ENCODE data around the gene METAP1D.

METAP1D gene

GRCh38 chr2:171999604-172000469 is at the start of gene METAP1D:
METAP1D (plus strand) TSS chr2:171999953; CDS start chr2:171999970, 17 bp downstream.
- TF ChIP-seq CTCF (IDR thresholded peaks at IDR 0.05; ENCODE audit: low read depth, low read length, missing control alignments), result no peak
- DNase-seq, result peak; percentile 85
- Histone ChIP-seq H3K27me3 (replicated peaks) (no peaks in the 10 kb centered on the region), H3K36me3 (replicated peaks) (no peaks in the 10 kb centered on the region), H3K27ac (peak within 1 kb of the TSS; percentile 69), H3K4me3 (ENCODE audit: low read depth, low read length) (peak within 1 kb of the TSS; percentile 99)
- in situ Hi-C loops (cut with HindIII; ENCODE audit: low pct_ligation_motif_present, low sequenced_read_pairs), result no loop called here

GRCh38 chr2:171952276-171952675 is 47.5 kb upstream of the METAP1D start:
- TF ChIP-seq CTCF (IDR thresholded peaks at IDR 0.05; ENCODE audit: low read depth, low read length, missing control alignments), result no peak
- no peak for DNase-seq
- in situ Hi-C loops (cut with HindIII; ENCODE audit: low pct_ligation_motif_present, low sequenced_read_pairs), result no loop called here
- H3K27ac ChIP-seq, result no peak overlapping the region
- H3K36me3 ChIP-seq (replicated peaks), result no peaks in the 10 kb centered on the region
- no peak overlapping the region for H3K4me3 ChIP-seq (ENCODE audit: low read depth, low read length)
- no peaks in the 10 kb centered on the region for H3K27me3 ChIP-seq (replicated peaks)

- H3K36me3 ChIP-seq (replicated peaks), result no peaks in the 10 kb centered on the region
Observed at GRCh38 chr2:171952748-171953147, 47.0 kb upstream of the METAP1D start.

GRCh38 chr2:171956135-171956825 is 43.5 kb upstream of the METAP1D start:
- H3K27ac ChIP-seq, result no peak overlapping the region
- TF ChIP-seq CTCF (IDR thresholded peaks at IDR 0.05; ENCODE audit: low read depth, low read length, missing control alignments), result no peak
- no peak overlapping the region for H3K4me3 ChIP-seq (ENCODE audit: low read depth, low read length)
- no peaks in the 10 kb centered on the region for H3K27me3 ChIP-seq (replicated peaks)
- no peaks in the 10 kb centered on the region for H3K36me3 ChIP-seq (replicated peaks)
- DNase-seq, result no peak
- in situ Hi-C loops (cut with HindIII; ENCODE audit: low pct_ligation_motif_present, low sequenced_read_pairs), result no loop called here

More at GRCh38 chr2:171952748-171953147, 47.0 kb upstream of the METAP1D start:
- no peak for TF ChIP-seq CTCF (IDR thresholded peaks at IDR 0.05; ENCODE audit: low read depth, low read length, missing control alignments)
- Histone ChIP-seq H3K4me3 (ENCODE audit: low read depth, low read length) (no peak overlapping the region), H3K27ac (no peak overlapping the region), H3K27me3 (replicated peaks) (no peaks in the 10 kb centered on the region)
- in situ Hi-C loops (cut with HindIII; ENCODE audit: low pct_ligation_motif_present, low sequenced_read_pairs), result no loop called here
- no peak for DNase-seq

GRCh38 chr2:171957061-171957460 is 42.7 kb upstream of the METAP1D start:
- DNase-seq, result no peak
- no peak overlapping the region for H3K27ac ChIP-seq
- in situ Hi-C loops (cut with HindIII; ENCODE audit: low pct_ligation_motif_present, low sequenced_read_pairs), result no loop called here
- peak; percentile 17 for TF ChIP-seq CTCF (IDR thresholded peaks at IDR 0.05; ENCODE audit: low read depth, low read length, missing control alignments)
- no peaks in the 10 kb centered on the region for H3K27me3 ChIP-seq (replicated peaks)
- H3K4me3 ChIP-seq (ENCODE audit: low read depth, low read length), result no peak overlapping the region
- H3K36me3 ChIP-seq (replicated peaks), result no peaks in the 10 kb centered on the region
